Esophagus squamous epithelium (tissue), 4 donors: Measurements from ENCODE around the gene PRKN.

ENCODE experiments used
- POLR2A ChIP-seq, 4 donors: fragments of 450-650 bp; IDR thresholded peaks; one replicate each; pipeline ENCODE4 v1.6.1; 2017; ENCODE audit warnings: antibody characterized with exemption in 4 of 4, mild to moderate bottlenecking in 4 of 4, moderate library complexity in 3 of 4
- TF ChIP-seq, protein P1 (sequence below), 6 experiments: fragments of 450-650 bp in 4 of 6; fragments of 200-600 bp in 2 of 6; sonication (generic) in 2 of 6; IDR thresholded peaks; one replicate each; pipeline ENCODE4 v1.5.1; 2016 to 2019; ENCODE audit warnings: antibody characterized with exemption in 6 of 6, mild to moderate bottlenecking in 4 of 6, moderate library complexity in 4 of 6

GRCh38 chr6:161532536-161532935 is 1195.0 kb downstream of the PRKN start:
- TF ChIP-seq, protein P1, sequence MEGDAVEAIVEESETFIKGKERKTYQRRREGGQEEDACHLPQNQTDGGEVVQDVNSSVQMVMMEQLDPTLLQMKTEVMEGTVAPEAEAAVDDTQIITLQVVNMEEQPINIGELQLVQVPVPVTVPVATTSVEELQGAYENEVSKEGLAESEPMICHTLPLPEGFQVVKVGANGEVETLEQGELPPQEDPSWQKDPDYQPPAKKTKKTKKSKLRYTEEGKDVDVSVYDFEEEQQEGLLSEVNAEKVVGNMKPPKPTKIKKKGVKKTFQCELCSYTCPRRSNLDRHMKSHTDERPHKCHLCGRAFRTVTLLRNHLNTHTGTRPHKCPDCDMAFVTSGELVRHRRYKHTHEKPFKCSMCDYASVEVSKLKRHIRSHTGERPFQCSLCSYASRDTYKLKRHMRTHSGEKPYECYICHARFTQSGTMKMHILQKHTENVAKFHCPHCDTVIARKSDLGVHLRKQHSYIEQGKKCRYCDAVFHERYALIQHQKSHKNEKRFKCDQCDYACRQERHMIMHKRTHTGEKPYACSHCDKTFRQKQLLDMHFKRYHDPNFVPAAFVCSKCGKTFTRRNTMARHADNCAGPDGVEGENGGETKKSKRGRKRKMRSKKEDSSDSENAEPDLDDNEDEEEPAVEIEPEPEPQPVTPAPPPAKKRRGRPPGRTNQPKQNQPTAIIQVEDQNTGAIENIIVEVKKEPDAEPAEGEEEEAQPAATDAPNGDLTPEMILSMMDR (IDR thresholded peaks at IDR 0.05), result no peak
- TF ChIP-seq POLR2A (IDR thresholded peaks at IDR 0.05), result no peak
